HepG2 (cell line): ENCODE measurements around the gene GPX2. TPM values are rescaled to one million over a fixed set of nuclear protein-coding genes. Genes with fewer than 3 reads are reported as not detected.

Experiments used
- ATAC-seq: fragments of 200-7000 bp; cut with Tn5 transposase; 3 replicates; pipeline ENCODE4 v1.9.1; 2020; ENCODE audit warnings: mild to moderate bottlenecking, moderate library complexity
- BruUV-seq: library from RNA; stranded (reverse); fragments of 400-500 nt; replicated peaks from 2 replicates; lab custom pipeline; 2021; lab: Mats Ljungman, UMichigan
- CTCF ChIA-PET: fragments of 300-600 bp; formaldehyde crosslinking; extraction: SDS; loops from one replicate; lab custom pipeline; 2021; ENCODE audit warnings: low total read pairs, inconsistent platforms, low intra/inter-chr PET ratio; lab: Yijun Ruan, JAX
- POLR2A ChIA-PET: fragments of 350-600 bp; sonication (Branson Sonifier 250); formaldehyde crosslinking; loops from one replicate; lab custom pipeline; 2020; ENCODE audit warnings: antibody characterized with exemption, inconsistent platforms; lab: Yijun Ruan, JAX
- DNase-seq: peaks from one replicate; pipeline ENCODE4 v3.0.0-alpha.2; 2015; ENCODE audit warnings: low spot score
- FAIRE-seq: peaks from 3 replicates; lab custom pipeline; 2011; peaks lifted over from hg19 to GRCh38; lab: Jason Lieb, UNC
- H2AFZ ChIP-seq: one replicate; pipeline ENCODE4 v1.6.1; 2011; ENCODE audit warnings: low read length, inconsistent platforms
- H3K27ac ChIP-seq: fragments of 300-600 bp; 3 replicates; pipeline ENCODE4 v1.8.0; 2011; ENCODE audit warnings: mixed run types, mild to moderate bottlenecking, mixed read lengths, low read length, inconsistent platforms; ENCODE audit not compliant: insufficient read depth; ENCODE audit errors: extremely low read length
- H3K27me3 ChIP-seq, 2 experiments: fragments of 200-600 bp in 1 of 2; 2 replicates in 1 of 2; 3 replicates in 1 of 2; pipeline versions ENCODE4 v1.6.0 to v1.8.0; 2011; ENCODE audit warnings: low read length in 2 of 2, mild to moderate bottlenecking in 2 of 2, moderate library complexity in 2 of 2, inconsistent platforms in 1 of 2; ENCODE audit not compliant: insufficient read depth in 2 of 2, control insufficient read depth in 1 of 2
- H3K36me3 ChIP-seq, 2 experiments: fragments of 200-600 bp in 1 of 2; replicated peaks in 1 of 2; 2 replicates in 1 of 2; 3 replicates in 1 of 2; pipeline versions ENCODE4 v1.5.1 to v1.8.0; 2011; ENCODE audit warnings: low read length in 2 of 2, inconsistent platforms in 1 of 2; ENCODE audit not compliant: insufficient read depth in 2 of 2, control insufficient read depth in 1 of 2
- H3K4me1 ChIP-seq: 2 replicates; pipeline ENCODE4 v1.5.1; 2012; ENCODE audit warnings: low read length, inconsistent platforms; ENCODE audit not compliant: insufficient read depth
- H3K4me2 ChIP-seq: 2 replicates; pipeline ENCODE4 v1.6.0; 2011; ENCODE audit warnings: low read depth, low read length, inconsistent platforms
- H3K4me3 ChIP-seq, 3 experiments: fragments of 200-600 bp in 1 of 3; sonication (generic), shearing (Covaris generic) in 1 of 3; replicated peaks in 1 of 3; 2 replicates each; pipeline ENCODE4 v1.5.1; 2011 to 2016; ENCODE audit warnings: low read length in 3 of 3, inconsistent platforms in 2 of 3, low read depth in 2 of 3, mild to moderate bottlenecking in 2 of 3, control low read depth in 1 of 3, mixed read lengths in 1 of 3; ENCODE audit not compliant: insufficient read depth in 1 of 3
- H3K79me2 ChIP-seq: one replicate; pipeline ENCODE4 v1.6.1; 2011; ENCODE audit warnings: low read length, inconsistent platforms; ENCODE audit not compliant: insufficient read depth
- H3K9ac ChIP-seq: 2 replicates; pipeline ENCODE4 v1.6.0; 2011; ENCODE audit warnings: mild to moderate bottlenecking, low read depth, low read length, inconsistent platforms; ENCODE audit not compliant: insufficient read depth
- H3K9me3 ChIP-seq: 2 replicates; pipeline ENCODE4 v1.5.1; 2012; ENCODE audit warnings: mild to moderate bottlenecking, low read length
- H4K20me1 ChIP-seq: 2 replicates; pipeline ENCODE4 v1.6.0; 2011; ENCODE audit warnings: inconsistent platforms, mild to moderate bottlenecking, low read length, moderate library complexity; ENCODE audit not compliant: insufficient read depth
- AKAP8 ChIP-seq: sonication (generic); formaldehyde crosslinking; IDR thresholded peaks from 2 replicates; pipeline ENCODE4 v1.5.1; 2020; ENCODE audit warnings: mild to moderate bottlenecking, missing genetic modification reagents
- BCL6 ChIP-seq: IDR thresholded peaks from 2 replicates; pipeline ENCODE4 v1.6.1; 2016; ENCODE audit warnings: missing genetic modification reagents, missing compliant biosample characterization
- CTCF ChIP-seq: sonication (generic); formaldehyde crosslinking; IDR thresholded peaks from 2 replicates; pipeline ENCODE4 v1.5.0; 2020; ENCODE audit warnings: mild to moderate bottlenecking, missing genetic modification reagents, moderate library complexity
- FOXK2 ChIP-seq: fragments of 450-650 bp; IDR thresholded peaks from 2 replicates; pipeline ENCODE4 v1.6.1; 2016
- NFYB ChIP-seq: sonication (generic); formaldehyde crosslinking; IDR thresholded peaks from 2 replicates; pipeline ENCODE4 v1.4.0; 2020; ENCODE audit warnings: missing genetic modification reagents
- TEAD2 ChIP-seq: sonication (generic); formaldehyde crosslinking; IDR thresholded peaks from 2 replicates; pipeline ENCODE4 v1.9.0; 2021; ENCODE audit warnings: missing genetic modification reagents
- ZNF253 ChIP-seq: sonication (generic); formaldehyde crosslinking; IDR thresholded peaks from 2 replicates; pipeline ENCODE4 v1.8.0; 2022; ENCODE audit warnings: mild to moderate bottlenecking, missing genetic modification reagents, borderline replicate concordance
- ZNF589 ChIP-seq: sonication (generic); formaldehyde crosslinking; conservative IDR thresholded peaks from 2 replicates; pipeline ENCODE4 v1.8.0; 2022; ENCODE audit warnings: mild to moderate bottlenecking, moderate library complexity, missing genetic modification reagents
- ZNF770 ChIP-seq: sonication (generic); formaldehyde crosslinking; IDR thresholded peaks from 2 replicates; pipeline ENCODE4 v1.5.0; 2020; ENCODE audit warnings: mild to moderate bottlenecking, missing genetic modification reagents
- WGBS: methylation state at CpG from one replicate; pipeline ENCODE4 v1.1.6; 2017; ENCODE audit warnings: low lambda C conversion rate; 5-methylcytosine and 5-hydroxymethylcytosine counted together
- in situ Hi-C: cut with HindIII; loops from 2 replicates; pipeline ENCODE4 v1.10.0; 2017; ENCODE audit warnings: low pct_unique_long_range_greater_than_20kb; ENCODE audit not compliant: extremely low pct_ligation_motif_present
- intact Hi-C: fragments of 100-400 bp; cut with micrococcal nuclease; formaldehyde crosslinking; loops from one replicate; pipeline ENCODE4 v1.10.0; 2022; ENCODE audit not compliant: unreplicated experiment
- polyA plus RNA-seq, 8 experiments: library from polyadenylated mRNA; depleted of rRNA in 3 of 8; stranded (reverse) in 7 of 8; unstranded in 1 of 8; fragments of >200 nt; fragmentation: Illumina TruSeq in 4 of 8; extraction: Trizol in 4 of 8; gene quantifications; 2 replicates each; pipeline versions ENCODE4 v1.2.1 to v1.2.3, GENCODE V29; 2011 to 2016; ENCODE audit warnings: low read depth in 4 of 8, missing spikeins in 1 of 8, mixed read lengths in 1 of 8; ENCODE audit not compliant: insufficient read depth in 1 of 8
- total RNA-seq, 5 experiments: library from RNA; depleted of rRNA; stranded (reverse); fragments of >200 nt; fragmentation: Illumina TruSeq; extraction: Trizol; gene quantifications; 2 replicates each; pipeline ENCODE4 v1.2.3, GENCODE V29; 2016; ENCODE audit warnings: low read depth in 1 of 5

GPX2 gene
- total and polyA plus RNA-seq, 2 of the 13 experiments (the other 11 are each of a cell fraction or from before 2014, with no cell fraction given) = 526 to 674 TPM

- FAIRE-seq (no peak), ATAC-seq (no peak), DNase-seq (no peak)
- H3K27ac ChIP-seq = no peak overlapping the region
- H3K4me2 ChIP-seq = no peak overlapping the region
- 92% methylated on average over 8 of the region's 8 CpGs for WGBS
- H3K27me3 ChIP-seq = no peaks in the 10 kb centered on the region
- peaks cover 0 to 5% of the 10 kb centered on the region in 2 experiments; a peak in 2 of 5 replicates for H3K36me3 ChIP-seq
- H3K4me1 ChIP-seq = peaks cover 28% of the 10 kb centered on the region
- H3K79me2 ChIP-seq = no peaks in the 10 kb centered on the region
- no peak overlapping the region for H3K4me3 ChIP-seq
- no TSS peak for BruUV-seq
- H2AFZ ChIP-seq = no peak overlapping the region
- no peaks in the 10 kb centered on the region for H3K9me3 ChIP-seq
- intact Hi-C loops (no loop called here), in situ Hi-C loops (no loop called here)
- ChIA-PET POLR2A (interaction anchor here (1.4 kb wide), 1 partner anchor 11 kb away, joined by 6 read pairs; the partner anchor contains the start of gene GPX2), CTCF (no interaction called here)
- no peak overlapping the region for H3K9ac ChIP-seq
- H4K20me1 ChIP-seq = no peaks in the 10 kb centered on the region
- TF ChIP-seq NFYB (no peak), AKAP8 (CRISPR knock-in tag) (no peak), ZNF253 (CRISPR knock-in tag) (no peak), FOXK2 (no peak)
These were observed 10.7 kb upstream of the GPX2 start for GRCh38 chr14:64953310-64953654.

GRCh38 chr14:64952598-64953309 lies 10.2 kb upstream of the GPX2 start:
- ATAC-seq (no peak; the same call in 2 of the 3 replicates), FAIRE-seq (no peak), DNase-seq (no peak)
- Histone ChIP-seq H3K9me3 (no peaks in the 10 kb centered on the region), H2AFZ (no peak overlapping the region), H3K79me2 (no peaks in the 10 kb centered on the region), H3K27ac (no peak overlapping the region), H3K27me3 (no peaks in the 10 kb centered on the region), H4K20me1 (no peaks in the 10 kb centered on the region), H3K4me1 (peaks cover 34% of the 10 kb centered on the region), H3K4me3 (no peak overlapping the region), H3K9ac (no peak overlapping the region), H3K36me3 (peaks cover 0 to 5% of the 10 kb centered on the region in 2 experiments; a peak in 2 of 5 replicates), H3K4me2 (no peak overlapping the region)
- no peak for TF ChIP-seq ZNF589 (CRISPR knock-in tag)
- 0 out of 2 replicates have a peak, but pooled peaks have one; percentile 15 for TF ChIP-seq BCL6
- TF ChIP-seq TEAD2 = no peak
- no peak for TF ChIP-seq ZNF770 (CRISPR knock-in tag)
- TF ChIP-seq CTCF (CRISPR knock-in tag) = peak; percentile 8; the same call in 1 of the 2 replicates
- in situ Hi-C loops (no loop called here), intact Hi-C loops (no loop called here)
- no TSS peak for BruUV-seq
- ChIA-PET CTCF (no interaction called here), POLR2A (interaction anchor here (1.4 kb wide), 1 partner anchor 10 kb away, joined by 6 read pairs; the partner anchor contains the start of gene GPX2)
- WGBS = 87% methylated on average over 7 of the region's 7 CpGs
